Measurements from ENCODE around the gene DPP10.

DPP10 gene

GRCh38 chr2:115234186-115234585, 791.7 kb downstream of the DPP10 start:
- no peak overlapping the region for H3K4me3 ChIP-seq (replicated peaks; ENCODE audit: low read depth, low read length)
- TF ChIP-seq CTCF (IDR thresholded peaks at IDR 0.05; ENCODE audit: low read length, missing control alignments): no peak
- DNase-seq (ENCODE audit: low read depth): no peak

- H3K4me3 ChIP-seq (replicated peaks; ENCODE audit: low read depth, low read length): no peak overlapping the region
- TF ChIP-seq CTCF (IDR thresholded peaks at IDR 0.05; ENCODE audit: low read length, missing control alignments): no peak
- no peak for DNase-seq (ENCODE audit: low read depth)
Measured at GRCh38 chr2:115234737-115235136, 792.3 kb downstream of the DPP10 start.

- H3K4me3 ChIP-seq (replicated peaks; ENCODE audit: low read depth, low read length): no peak overlapping the region
- no peak for TF ChIP-seq CTCF (IDR thresholded peaks at IDR 0.05; ENCODE audit: low read length, missing control alignments)
- DNase-seq (ENCODE audit: low read depth): no peak
Measured at GRCh38 chr2:115248066-115248465, 805.6 kb downstream of the DPP10 start.

- DNase-seq (ENCODE audit: low read depth): no peak
- no peak for TF ChIP-seq CTCF (IDR thresholded peaks at IDR 0.05; ENCODE audit: low read length, missing control alignments)
- no peak overlapping the region for H3K4me3 ChIP-seq (replicated peaks; ENCODE audit: low read depth, low read length)
Measured at GRCh38 chr2:115277366-115277765, 834.9 kb downstream of the DPP10 start.

GRCh38 chr2:115285416-115285815, 843.0 kb downstream of the DPP10 start:
- no peak overlapping the region for H3K4me3 ChIP-seq (replicated peaks; ENCODE audit: low read depth, low read length)
- DNase-seq (ENCODE audit: low read depth): no peak
- TF ChIP-seq CTCF (IDR thresholded peaks at IDR 0.05; ENCODE audit: low read length, missing control alignments): no peak

- H3K4me3 ChIP-seq (replicated peaks; ENCODE audit: low read depth, low read length): no peak overlapping the region
- DNase-seq (ENCODE audit: low read depth): no peak
- no peak for TF ChIP-seq CTCF (IDR thresholded peaks at IDR 0.05; ENCODE audit: low read length, missing control alignments)
Measured at GRCh38 chr2:115290478-115290877, 848.0 kb downstream of the DPP10 start.

- DNase-seq (ENCODE audit: low read depth): no peak
- no peak overlapping the region for H3K4me3 ChIP-seq (replicated peaks; ENCODE audit: low read depth, low read length)
- TF ChIP-seq CTCF (IDR thresholded peaks at IDR 0.05; ENCODE audit: low read length, missing control alignments): no peak
Measured at GRCh38 chr2:115292742-115293141, 850.3 kb downstream of the DPP10 start.
